Stimulated activated naive CD8-positive, alpha-beta T cell treated with anti-CD3 and anti-CD28 coated beads, Interleukin-15, Interleukin-2, amounts not matched to agents 100 U/mL and 50 U/mL, for 24 hours (primary cell): ENCODE results near the gene KRTAP2-1.
"Not testable (repeated sequence)": the region's sequence is repeated elsewhere in the genome, so short reads cannot be mapped to it uniquely, and the experiment has no call there.

Source experiments
- ATAC-seq: fragments of 150-1000 bp; cut with Tn5 transposase; one replicate; pipeline ENCODE4 v1.10.0; 2021
- DNase-seq: peaks from one replicate; pipeline ENCODE4 v3.0.0; 2021

Gene KRTAP2-1

GRCh38 chr17:41057547-41057946 lies 10.4 kb upstream of the KRTAP2-1 start:
- DNase-seq (no peak), ATAC-seq (no peak)

DNA sequence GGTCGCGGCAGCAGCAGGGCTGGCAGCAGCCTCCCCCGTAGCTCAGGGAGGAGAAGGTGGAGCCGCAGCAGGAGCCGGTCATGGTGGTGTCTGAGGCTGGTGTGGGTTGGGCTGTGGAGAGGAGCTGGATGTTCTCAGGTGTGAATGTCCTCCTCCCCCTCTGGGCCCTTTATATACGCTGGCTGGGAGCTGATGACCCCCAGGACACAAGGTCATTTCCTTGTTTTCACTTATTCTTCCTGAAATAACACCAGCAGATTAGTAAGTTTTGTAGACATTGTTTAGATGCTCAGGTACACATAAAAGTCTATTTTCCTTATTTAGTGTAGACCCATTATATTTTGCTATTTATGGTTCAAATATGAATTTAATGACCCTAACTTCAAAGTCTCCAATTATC lies 8.0 kb upstream of the KRTAP2-1 start, which contains the start of gene KRTAP2-2:
Gene KRTAP2-2 (minus strand): TSS at position 101 of the 400 bp plus-strand sequence. CDS start 19 bp downstream, at position 82.
- not testable (repeated sequence) for DNase-seq, ATAC-seq

- not testable (repeated sequence) for DNase-seq, ATAC-seq
These were observed 7.4 kb upstream of the KRTAP2-1 start for GRCh38 chr17:41054556-41054955.

GRCh38 chr17:41054025-41054424 lies 6.9 kb upstream of the KRTAP2-1 start:
- no peak for DNase-seq
- ATAC-seq, result no peak

GRCh38 chr17:41052566-41052965 lies 5.5 kb upstream of the KRTAP2-1 start:
- DNase-seq (no peak), ATAC-seq (no peak)

DNA sequence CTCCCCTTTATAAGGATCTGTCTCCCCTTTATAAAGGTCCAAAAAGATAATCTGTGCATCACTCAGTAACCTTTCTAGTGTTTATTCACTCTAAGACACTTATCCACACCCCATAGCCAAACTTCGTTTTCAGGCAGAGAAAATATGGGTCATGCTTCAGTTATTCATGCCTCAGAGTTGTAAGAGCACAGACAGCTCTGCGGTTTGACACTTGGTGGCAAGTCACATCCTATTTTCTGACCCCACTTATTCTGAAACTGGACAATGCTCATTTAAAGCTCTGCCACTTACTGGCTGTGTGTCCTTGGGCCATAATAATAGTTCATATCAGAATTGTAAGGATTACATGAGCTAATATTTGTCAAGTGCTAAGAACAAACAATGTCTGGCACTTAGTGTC lies 2.0 kb upstream of the KRTAP2-1 start:
- DNase-seq, result no peak
- ATAC-seq, result no peak

DNA sequence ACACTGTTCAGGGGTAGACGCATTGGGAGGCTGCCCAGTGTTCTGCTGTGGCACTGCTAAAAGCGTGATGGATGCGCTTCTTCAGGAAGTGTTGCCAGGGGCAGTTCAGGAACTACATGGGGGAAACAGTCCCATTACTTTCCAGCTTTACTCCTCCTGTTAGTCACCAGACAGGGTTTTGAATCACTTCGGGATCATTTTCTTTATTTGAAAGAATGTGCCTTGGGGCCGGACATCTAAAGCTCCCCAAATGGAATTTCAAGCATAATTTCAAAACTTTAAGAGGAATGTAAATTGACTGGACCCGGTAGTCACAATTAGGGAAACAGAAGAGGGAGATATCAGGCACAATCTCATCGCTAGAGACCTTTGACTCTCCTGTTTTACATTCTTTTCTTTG lies 1.3 kb upstream of the KRTAP2-1 start:
- DNase-seq, result no peak
- no peak for ATAC-seq

DNA sequence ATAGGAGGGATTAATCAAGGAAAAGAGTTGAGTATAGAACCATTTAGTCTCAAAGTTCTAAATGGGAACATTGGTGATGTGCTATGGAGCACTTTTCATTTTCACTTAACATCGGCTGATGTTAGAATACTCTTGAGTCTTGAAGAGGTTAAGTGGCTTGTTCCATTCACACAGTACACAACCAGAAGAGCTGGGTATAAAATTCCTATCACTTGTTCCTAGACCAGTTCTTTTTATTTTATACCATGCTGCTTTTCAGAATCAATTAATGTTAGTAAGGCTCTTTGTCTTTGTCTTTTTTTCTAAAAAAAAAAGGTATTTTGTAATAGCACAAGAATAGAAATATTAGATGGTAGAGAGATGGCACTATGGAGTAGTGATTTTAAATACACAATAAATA lies 4.2 kb downstream of the KRTAP2-1 start:
- no peak for ATAC-seq
- DNase-seq, result no peak

GRCh38 chr17:41040783-41041571 lies 6.1 kb downstream of the KRTAP2-1 start, which contains the start of gene KRTAP1-1:
Gene KRTAP1-1, minus strand, starts transcription at chr17:41041450. Its CDS starts 53 bp downstream, at chr17:41041397.
- DNase-seq, ATAC-seq: not testable (repeated sequence)

DNA sequence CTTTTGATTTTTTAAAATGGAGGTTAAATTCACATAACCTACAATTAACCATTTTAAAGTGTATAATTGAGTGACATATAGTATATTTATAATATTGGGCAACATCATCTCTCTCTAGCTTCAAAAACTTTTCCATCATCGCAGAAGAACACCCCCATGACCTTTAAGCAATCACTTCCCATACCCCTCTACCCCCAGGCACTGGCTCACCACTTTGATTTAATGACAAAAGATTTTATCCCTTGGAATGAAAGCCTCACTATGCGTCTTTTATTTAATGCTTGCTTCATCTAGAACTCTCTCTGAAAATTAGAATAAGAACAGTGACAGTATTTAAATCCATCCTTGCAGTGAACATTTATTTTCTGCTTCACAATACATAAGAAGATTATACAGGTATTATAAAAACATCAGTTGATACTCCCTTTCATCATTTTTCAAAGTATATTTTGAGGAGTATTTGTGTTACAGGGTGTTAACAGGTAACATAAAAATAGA lies 9.2 kb downstream of the KRTAP2-1 start:
- no peak for ATAC-seq
- no peak for DNase-seq

DNA sequence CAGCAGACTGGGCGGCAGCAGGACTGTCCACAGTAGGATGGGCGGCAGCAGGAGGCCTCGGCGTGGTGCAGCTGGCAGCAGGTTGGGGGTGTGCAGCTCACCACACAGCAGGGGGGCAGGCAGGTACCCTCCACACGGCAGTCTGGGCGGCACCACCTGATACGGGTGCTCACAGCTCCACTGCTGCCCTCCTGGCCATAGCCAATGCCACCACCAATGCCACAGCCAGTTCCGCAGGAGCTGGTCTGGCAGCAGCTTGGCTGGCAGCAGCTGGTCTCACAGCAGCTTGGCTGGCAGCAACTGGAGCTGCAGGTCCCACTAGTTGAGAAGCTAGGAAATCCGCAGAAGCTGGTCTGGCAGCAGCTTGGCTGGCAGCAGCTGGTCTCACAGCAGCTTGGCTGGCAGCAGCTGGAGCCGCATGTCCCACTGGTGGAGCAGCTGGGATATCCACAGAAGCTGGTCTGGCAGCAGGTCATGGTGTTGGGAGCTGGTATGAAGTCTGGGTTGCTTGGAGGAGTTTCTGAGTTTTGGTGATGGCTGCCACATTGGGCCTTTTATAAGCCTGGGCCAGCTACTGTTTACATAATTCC lies 12.7 kb downstream of the KRTAP2-1 start, which contains the start of gene KRTAP1-3:
Gene KRTAP1-3 (minus strand): TSS at position 529 of the 590 bp plus-strand sequence. CDS start 53 bp downstream, at position 476.
- not testable (repeated sequence) for ATAC-seq

GRCh38 chr17:41029633-41030245 lies 17.4 kb downstream of the KRTAP2-1 start, which contains the start of gene KRTAP1-4:
Gene KRTAP1-4, minus strand, starts transcription at chr17:41030195. Its CDS starts 117 bp downstream, at chr17:41030078.
- DNase-seq, result no peak
- ATAC-seq, result no peak

More for the DNA sequence above, 12.7 kb downstream of the KRTAP2-1 start, which contains the start of gene KRTAP1-3:
- DNase-seq, result not testable (repeated sequence)

- no peak for DNase-seq
These were observed 20.2 kb downstream of the KRTAP2-1 start, which contains the start of gene KRTAP1-5 for GRCh38 chr17:41026715-41027471. Gene KRTAP1-5, minus strand, starts transcription at chr17:41027208. Its CDS starts 53 bp downstream, at chr17:41027155.

DNA sequence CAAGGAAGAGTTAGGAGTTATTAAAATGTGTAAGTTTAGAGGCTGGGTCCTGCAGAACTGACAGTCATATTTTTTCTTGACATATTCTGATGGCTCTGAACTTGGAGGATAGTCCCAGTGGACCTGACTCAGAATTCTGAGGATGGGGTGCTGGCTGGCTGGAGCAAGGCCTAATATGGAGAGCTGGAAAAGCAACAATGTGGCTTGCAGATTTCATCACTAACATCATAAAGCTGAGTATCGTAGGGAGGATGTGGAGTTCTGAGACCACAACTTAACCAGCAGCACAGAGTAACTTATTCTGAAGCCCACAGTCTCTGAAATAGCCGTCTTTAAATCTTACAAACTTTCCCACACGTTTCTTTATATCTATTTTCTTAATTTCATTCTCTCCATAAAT lies 22.4 kb downstream of the KRTAP2-1 start:
- no peak for DNase-seq
- ATAC-seq, result no peak

More at GRCh38 chr17:41026715-41027471, 20.2 kb downstream of the KRTAP2-1 start, which contains the start of gene KRTAP1-5:
- no peak for ATAC-seq

DNA sequence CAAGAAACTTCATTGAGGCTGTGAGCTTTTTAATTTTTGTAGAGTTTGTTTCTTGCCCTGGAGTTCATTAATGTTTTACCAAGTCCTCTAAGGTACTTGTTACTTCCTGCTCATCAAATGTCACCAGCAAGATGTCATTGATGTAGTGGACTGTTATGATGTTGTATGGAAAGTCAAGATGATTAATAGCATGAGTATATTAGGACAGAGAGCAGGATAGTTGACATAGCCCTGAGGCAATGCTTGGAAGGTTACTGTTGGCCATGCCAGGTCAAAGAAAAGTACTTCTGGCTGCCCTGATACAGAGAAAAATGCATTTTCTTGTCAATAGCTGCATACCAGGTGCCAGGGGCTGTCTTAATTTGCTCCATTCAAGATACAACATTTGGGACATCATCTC lies 26.8 kb downstream of the KRTAP2-1 start:
- ATAC-seq, result no peak
- DNase-seq, result no peak

DNA sequence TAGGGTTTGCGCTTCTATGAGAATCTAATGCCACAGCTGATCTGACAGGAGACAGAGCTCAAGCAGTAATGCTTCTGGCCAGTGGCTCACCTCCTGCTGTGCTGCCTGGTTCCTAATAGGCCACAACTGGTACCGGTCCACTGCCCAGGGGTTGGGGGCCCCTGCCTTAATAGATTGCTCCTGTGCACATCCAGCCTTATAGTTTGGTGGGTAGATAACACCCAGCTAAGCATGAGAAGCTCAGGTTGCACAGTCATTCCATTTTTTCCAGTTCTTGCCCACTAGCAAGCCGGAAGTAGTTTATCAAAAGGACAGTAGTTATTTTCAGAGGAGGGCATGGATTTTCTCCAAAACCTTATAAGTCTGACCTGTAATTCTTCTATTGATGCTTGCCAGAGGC lies 27.7 kb downstream of the KRTAP2-1 start:
- DNase-seq (no peak), ATAC-seq (no peak)

DNA sequence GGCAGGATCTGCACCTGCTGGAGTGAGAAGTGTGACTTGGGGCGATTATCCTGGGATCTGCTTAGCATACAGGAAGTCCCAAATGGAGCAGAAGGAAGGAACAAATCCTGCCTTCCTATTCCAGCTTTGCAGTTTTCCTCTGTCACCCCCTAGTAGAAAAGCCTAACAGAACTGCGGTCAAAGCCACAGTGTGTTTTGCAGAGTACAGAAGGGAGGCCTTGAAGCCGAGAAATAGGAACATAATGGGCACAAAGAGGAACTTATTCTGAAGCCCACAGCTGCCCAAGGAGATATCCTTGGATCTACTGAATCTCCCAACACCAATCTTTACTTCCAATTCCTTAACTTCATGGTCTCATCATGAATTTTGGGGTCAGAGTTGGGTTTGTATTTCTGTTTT lies 28.6 kb downstream of the KRTAP2-1 start:
- DNase-seq, result no peak
- no peak for ATAC-seq

DNA sequence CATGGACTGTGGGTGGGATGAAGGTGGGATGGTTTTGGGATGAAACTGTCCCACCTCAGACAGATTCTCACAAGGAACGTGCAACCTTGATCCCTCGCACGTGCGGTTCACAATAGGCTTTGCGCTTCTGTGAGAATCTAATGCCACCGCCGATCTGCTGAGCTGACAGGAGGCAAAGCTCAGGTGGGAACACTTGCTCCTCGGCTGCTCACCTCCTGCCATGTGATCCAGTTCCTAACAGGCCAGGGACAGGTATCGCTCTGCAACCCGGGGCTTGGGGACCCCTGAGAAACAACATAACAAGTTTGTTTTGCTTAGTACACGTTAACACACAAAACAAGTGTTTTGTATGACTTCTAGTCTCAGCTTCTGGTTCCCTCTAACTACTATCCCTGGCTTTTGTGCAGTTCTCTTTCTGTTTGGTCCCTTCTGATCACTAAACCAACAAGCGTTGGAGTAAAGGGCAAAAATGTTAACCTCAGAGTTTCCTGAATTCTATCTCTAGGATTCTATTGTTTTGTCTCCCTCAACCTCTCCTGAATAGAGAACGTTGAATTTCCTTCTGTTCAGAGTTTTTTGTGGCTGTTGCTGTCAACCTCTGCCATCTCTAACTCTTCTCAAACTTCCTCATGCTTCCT lies 30.4 kb downstream of the KRTAP2-1 start:
- ATAC-seq (no peak), DNase-seq (no peak)

GRCh38 chr17:41015454-41015853 lies 31.7 kb downstream of the KRTAP2-1 start:
- no peak for ATAC-seq
- no peak for DNase-seq

DNA sequence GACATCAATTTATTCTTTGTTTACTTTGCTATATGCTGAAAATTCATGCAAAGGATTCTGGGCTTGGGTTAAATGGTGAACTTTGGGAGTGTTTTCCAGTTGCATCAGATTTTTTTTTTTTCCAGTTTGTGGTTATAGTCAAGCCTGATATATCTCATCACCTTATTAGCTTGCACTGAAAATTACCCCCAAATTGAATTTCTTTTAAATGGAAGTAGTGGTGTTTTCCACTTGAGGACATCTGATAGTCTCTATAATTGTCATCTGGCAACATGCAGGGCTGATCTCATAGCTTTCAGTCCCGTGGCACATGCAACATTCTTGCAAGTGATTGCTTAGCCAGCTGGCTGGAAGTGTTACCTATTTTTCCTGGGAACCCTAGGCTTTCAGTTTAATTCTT lies 33.5 kb downstream of the KRTAP2-1 start:
- ATAC-seq (no peak), DNase-seq (no peak)

- ATAC-seq (no peak), DNase-seq (no peak)
These were observed 33.9 kb downstream of the KRTAP2-1 start for GRCh38 chr17:41013181-41013580.
